K562 (cell line): ENCODE results near the gene LRRC26. TPM values are rescaled to one million over a fixed set of nuclear protein-coding genes. Genes with fewer than 3 reads are reported as not detected.
A peak's percentile ranks its signal among the peaks of the same experiment; 100 is the strongest.
"Not testable (repeated sequence)": the region's sequence is repeated elsewhere in the genome, so short reads cannot be mapped to it uniquely, and the experiment has no call there.

Experiments
- RAD51 ChIP-seq: fragments of 450-650 bp; IDR thresholded peaks from 2 replicates; pipeline ENCODE4 v1.7.1; 2016; ENCODE audit warnings: low read depth, mild to moderate bottlenecking, borderline replicate concordance
- microRNA-seq: library from miRNA; unstranded; fragments of <30 nt; microRNA quantifications from one replicate; pipeline ENCODE4, GENCODE V29; 2018; ENCODE audit warnings: borderline microRNAs expressed
- polyA plus RNA-seq, 8 experiments: library from polyadenylated mRNA; depleted of rRNA in 4 of 8; stranded (reverse) in 5 of 8; unstranded in 3 of 8; fragments of >200 nt; fragmentation: Nextera tagmentation in 2 of 8; fragmentation: Illumina TruSeq in 1 of 8; extraction: Ambion mirVana in 2 of 8; extraction: Trizol in 1 of 8; gene quantifications; 2 replicates each; pipeline versions ENCODE4 v1.2.1 to v1.2.3, GENCODE V29; 2011 to 2014; ENCODE audit warnings: inconsistent platforms in 1 of 8, missing spikeins in 1 of 8
- small RNA-seq: library from RNA; depleted of rRNA; stranded (forward); fragments of <200 nt; gene quantifications from one replicate; pipeline ENCODE3, GENCODE V24; 2014
- total RNA-seq, 7 experiments: library from RNA; depleted of rRNA in 6 of 7; stranded (reverse); fragments of >200 nt in 6 of 7; fragmentation: Illumina TruSeq in 2 of 7; extraction: Trizol in 2 of 7; gene quantifications; 2 replicates each; pipeline versions ENCODE4 v1.2.1 to v1.2.3, GENCODE V29; 2011 to 2021; ENCODE audit warnings: low replicate concordance in 1 of 7
- TF ChIP-seq, protein P1 (sequence below), 2 experiments: fragments of 450-650 bp; formaldehyde crosslinking in 1 of 2; IDR thresholded peaks; 2 replicates each; pipeline versions ENCODE4 v1.4.0 to v1.6.1; 2014 to 2020; ENCODE audit warnings: mild to moderate bottlenecking in 2 of 2, borderline replicate concordance in 1 of 2, low read depth in 1 of 2
- TF ChIP-seq, protein P2 (sequence below): sonication (generic); formaldehyde crosslinking; IDR thresholded peaks from 2 replicates; pipeline ENCODE4 v1.5.0; 2020; ENCODE audit warnings: missing genetic modification reagents

The LRRC26 gene
- total and polyA plus RNA-seq, 9 of the 15 experiments (the other 6 are each of a cell fraction or from before 2014, with no cell fraction given) = not detected

DNA sequence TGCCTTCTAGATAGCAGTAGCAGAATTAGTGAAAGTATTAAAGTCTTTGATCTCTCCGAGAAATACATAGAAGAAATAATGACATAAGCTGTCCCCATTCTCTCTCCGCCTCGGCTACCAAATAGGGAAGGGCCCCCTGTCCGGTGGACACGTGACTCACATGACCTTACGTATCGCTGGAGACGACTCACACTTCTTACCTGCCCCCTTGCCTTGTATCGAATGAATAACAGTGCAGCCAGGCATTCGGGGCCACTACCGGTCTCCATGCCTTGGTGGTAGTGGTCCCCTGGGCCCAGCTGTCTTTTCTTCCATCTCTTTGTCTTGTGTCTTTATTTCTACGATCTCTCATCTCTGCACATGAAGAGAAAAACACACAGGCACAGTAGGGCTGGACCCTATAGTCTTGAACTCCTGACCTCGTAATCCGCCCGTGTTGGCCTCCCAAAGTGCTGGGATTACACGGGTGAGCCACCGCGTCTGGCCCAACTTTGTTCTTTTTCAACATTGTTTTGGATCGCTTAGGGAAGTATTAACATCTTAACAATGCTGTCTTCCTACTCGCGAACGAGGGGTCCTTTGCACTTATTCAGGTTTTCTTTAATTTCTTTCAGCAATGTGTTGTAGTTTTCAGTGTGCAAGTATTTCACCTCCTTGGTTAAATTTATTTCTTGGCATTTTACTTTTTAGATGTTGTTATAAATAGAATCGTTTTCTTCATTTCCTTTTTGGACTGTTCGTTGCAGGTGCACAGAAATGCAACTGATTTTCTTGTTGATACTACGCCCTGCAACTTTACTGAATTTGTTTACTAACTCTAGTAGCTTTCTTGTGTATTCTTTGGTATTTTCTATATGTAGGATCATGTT is 47.7 kb downstream of the LRRC26 start (continued):
- TF ChIP-seq, protein P1, sequence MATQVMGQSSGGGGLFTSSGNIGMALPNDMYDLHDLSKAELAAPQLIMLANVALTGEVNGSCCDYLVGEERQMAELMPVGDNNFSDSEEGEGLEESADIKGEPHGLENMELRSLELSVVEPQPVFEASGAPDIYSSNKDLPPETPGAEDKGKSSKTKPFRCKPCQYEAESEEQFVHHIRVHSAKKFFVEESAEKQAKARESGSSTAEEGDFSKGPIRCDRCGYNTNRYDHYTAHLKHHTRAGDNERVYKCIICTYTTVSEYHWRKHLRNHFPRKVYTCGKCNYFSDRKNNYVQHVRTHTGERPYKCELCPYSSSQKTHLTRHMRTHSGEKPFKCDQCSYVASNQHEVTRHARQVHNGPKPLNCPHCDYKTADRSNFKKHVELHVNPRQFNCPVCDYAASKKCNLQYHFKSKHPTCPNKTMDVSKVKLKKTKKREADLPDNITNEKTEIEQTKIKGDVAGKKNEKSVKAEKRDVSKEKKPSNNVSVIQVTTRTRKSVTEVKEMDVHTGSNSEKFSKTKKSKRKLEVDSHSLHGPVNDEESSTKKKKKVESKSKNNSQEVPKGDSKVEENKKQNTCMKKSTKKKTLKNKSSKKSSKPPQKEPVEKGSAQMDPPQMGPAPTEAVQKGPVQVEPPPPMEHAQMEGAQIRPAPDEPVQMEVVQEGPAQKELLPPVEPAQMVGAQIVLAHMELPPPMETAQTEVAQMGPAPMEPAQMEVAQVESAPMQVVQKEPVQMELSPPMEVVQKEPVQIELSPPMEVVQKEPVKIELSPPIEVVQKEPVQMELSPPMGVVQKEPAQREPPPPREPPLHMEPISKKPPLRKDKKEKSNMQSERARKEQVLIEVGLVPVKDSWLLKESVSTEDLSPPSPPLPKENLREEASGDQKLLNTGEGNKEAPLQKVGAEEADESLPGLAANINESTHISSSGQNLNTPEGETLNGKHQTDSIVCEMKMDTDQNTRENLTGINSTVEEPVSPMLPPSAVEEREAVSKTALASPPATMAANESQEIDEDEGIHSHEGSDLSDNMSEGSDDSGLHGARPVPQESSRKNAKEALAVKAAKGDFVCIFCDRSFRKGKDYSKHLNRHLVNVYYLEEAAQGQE (IDR thresholded peaks at IDR 0.05; ENCODE audit: borderline replicate concordance) = peak; percentile 1; the same call in 1 of the 2 replicates
- TF ChIP-seq, protein P1 (CRISPR knock-in tag; IDR thresholded peaks at IDR 0.05; ENCODE audit: low read depth) = not testable (repeated sequence)
- TF ChIP-seq, protein P2, sequence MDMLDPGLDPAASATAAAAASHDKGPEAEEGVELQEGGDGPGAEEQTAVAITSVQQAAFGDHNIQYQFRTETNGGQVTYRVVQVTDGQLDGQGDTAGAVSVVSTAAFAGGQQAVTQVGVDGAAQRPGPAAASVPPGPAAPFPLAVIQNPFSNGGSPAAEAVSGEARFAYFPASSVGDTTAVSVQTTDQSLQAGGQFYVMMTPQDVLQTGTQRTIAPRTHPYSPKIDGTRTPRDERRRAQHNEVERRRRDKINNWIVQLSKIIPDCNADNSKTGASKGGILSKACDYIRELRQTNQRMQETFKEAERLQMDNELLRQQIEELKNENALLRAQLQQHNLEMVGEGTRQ = peak; percentile 78
- TF ChIP-seq RAD51 = peak; percentile 78
- TF ChIP-seq, all 486 proteins: peak for 14; not testable (repeated sequence) for 472

Small RNA genes lying within 50 kb of the gene (microRNA-seq; reads per million reads assigned to microRNA genes)
- not detected for gene MIR3621

Small RNA genes lying within 50 kb of the gene (small RNA-seq; reads per million reads assigned to genes)
- gene MIR3621 = not detected

Other genes with a start within 250 kb of the LRRC26 start
Only the 7 nearest of the 31 such genes appear.
- gene GRIN1, start 30.9 kb downstream of the LRRC26 start, total RNA-seq (2014; rRNA removed) = not detected in 2 replicates
- gene GRIN1, start 30.9 kb downstream of the LRRC26 start, total RNA-seq (2014; rRNA removed; fragmentation: Illumina TruSeq; extraction: Trizol) = not detected in 2 replicates
- gene GRIN1, start 30.9 kb downstream of the LRRC26 start, total RNA-seq (2015; rRNA removed; fragmentation: Illumina TruSeq; extraction: Trizol) = not detected in 2 replicates
- gene GRIN1, start 30.9 kb downstream of the LRRC26 start, total RNA-seq (2021) = 0.35 and 0.36 TPM in 2 replicates
- 0.03 and 0.04 TPM in 2 replicates for gene GRIN1, start 30.9 kb downstream of the LRRC26 start, polyA plus RNA-seq (2011; rRNA removed)
- 0.08 TPM in 1 of 2 replicates, not detected in the other for gene GRIN1, start 30.9 kb downstream of the LRRC26 start, polyA plus RNA-seq (2014; fragmentation: Illumina TruSeq; extraction: Trizol)
- not detected for gene GRIN1, start 30.9 kb downstream of the LRRC26 start, polyA plus RNA-seq (2014; fragmentation: Nextera tagmentation; extraction: Ambion mirVana)
- gene GRIN1, start 30.9 kb downstream of the LRRC26 start, polyA plus RNA-seq (2014; rRNA removed) = 0.08 and 0.16 TPM in 2 replicates
- gene TMEM210, start 2.0 kb upstream of the LRRC26 start, total RNA-seq (2014; rRNA removed) = not detected in 2 replicates
- not detected in 2 replicates for gene TMEM210, start 2.0 kb upstream of the LRRC26 start, total RNA-seq (2014; rRNA removed; fragmentation: Illumina TruSeq; extraction: Trizol)
- gene TMEM210, start 2.0 kb upstream of the LRRC26 start, total RNA-seq (2015; rRNA removed; fragmentation: Illumina TruSeq; extraction: Trizol) = not detected in 2 replicates
- gene TMEM210, start 2.0 kb upstream of the LRRC26 start, total RNA-seq (2021) = not detected in 2 replicates
- gene TMEM210, start 2.0 kb upstream of the LRRC26 start, polyA plus RNA-seq (2011; rRNA removed) = not detected in 2 replicates
- gene TMEM210, start 2.0 kb upstream of the LRRC26 start, polyA plus RNA-seq (2014; fragmentation: Illumina TruSeq; extraction: Trizol) = not detected in 2 replicates
- not detected for gene TMEM210, start 2.0 kb upstream of the LRRC26 start, polyA plus RNA-seq (2014; fragmentation: Nextera tagmentation; extraction: Ambion mirVana)
- gene TMEM210, start 2.0 kb upstream of the LRRC26 start, polyA plus RNA-seq (2014; rRNA removed) = not detected in 2 replicates
- 19.8 and 23.4 TPM in 2 replicates for gene ANAPC2, start 18.5 kb upstream of the LRRC26 start, total RNA-seq (2014; rRNA removed)
- gene ANAPC2, start 18.5 kb upstream of the LRRC26 start, total RNA-seq (2014; rRNA removed; fragmentation: Illumina TruSeq; extraction: Trizol) = 5.8 and 8.0 TPM in 2 replicates
- gene ANAPC2, start 18.5 kb upstream of the LRRC26 start, total RNA-seq (2015; rRNA removed; fragmentation: Illumina TruSeq; extraction: Trizol) = 16.4 and 17.5 TPM in 2 replicates
- gene ANAPC2, start 18.5 kb upstream of the LRRC26 start, total RNA-seq (2021) = 50.7 and 56.5 TPM in 2 replicates
- 17.7 and 22.1 TPM in 2 replicates for gene ANAPC2, start 18.5 kb upstream of the LRRC26 start, polyA plus RNA-seq (2011; rRNA removed)
- 10.1 and 19.3 TPM in 2 replicates for gene ANAPC2, start 18.5 kb upstream of the LRRC26 start, polyA plus RNA-seq (2014; fragmentation: Illumina TruSeq; extraction: Trizol)
- under 1 TPM in 1 of 2 experiments, not detected in 1; 0.11 TPM for gene ANAPC2, start 18.5 kb upstream of the LRRC26 start, polyA plus RNA-seq (2014; fragmentation: Nextera tagmentation; extraction: Ambion mirVana)
- gene ANAPC2, start 18.5 kb upstream of the LRRC26 start, polyA plus RNA-seq (2014; rRNA removed) = 41.6 and 46.1 TPM in 2 replicates
- gene SSNA1, start 18.6 kb upstream of the LRRC26 start, total RNA-seq (2014; rRNA removed) = 130 and 153 TPM in 2 replicates
- 8.7 and 16.8 TPM in 2 replicates for gene SSNA1, start 18.6 kb upstream of the LRRC26 start, total RNA-seq (2014; rRNA removed; fragmentation: Illumina TruSeq; extraction: Trizol)
- 74.7 and 76.7 TPM in 2 replicates for gene SSNA1, start 18.6 kb upstream of the LRRC26 start, total RNA-seq (2015; rRNA removed; fragmentation: Illumina TruSeq; extraction: Trizol)
- 96.4 and 106 TPM in 2 replicates for gene SSNA1, start 18.6 kb upstream of the LRRC26 start, total RNA-seq (2021)
- 40.5 and 43.4 TPM in 2 replicates for gene SSNA1, start 18.6 kb upstream of the LRRC26 start, polyA plus RNA-seq (2011; rRNA removed)
- 57.1 and 101 TPM in 2 replicates for gene SSNA1, start 18.6 kb upstream of the LRRC26 start, polyA plus RNA-seq (2014; fragmentation: Illumina TruSeq; extraction: Trizol)
- gene SSNA1, start 18.6 kb upstream of the LRRC26 start, polyA plus RNA-seq (2014; fragmentation: Nextera tagmentation; extraction: Ambion mirVana) = 10 to 100 TPM in 1 of 2 experiments, 1 to 10 TPM in 1; 1.9 to 11.8 TPM
- gene SSNA1, start 18.6 kb upstream of the LRRC26 start, polyA plus RNA-seq (2014; rRNA removed) = 114 and 137 TPM in 2 replicates
- 20.0 and 23.5 TPM in 2 replicates for gene TPRN, start 30.7 kb upstream of the LRRC26 start, total RNA-seq (2014; rRNA removed)
- 1.7 and 2.5 TPM in 2 replicates for gene TPRN, start 30.7 kb upstream of the LRRC26 start, total RNA-seq (2014; rRNA removed; fragmentation: Illumina TruSeq; extraction: Trizol)
- 24.2 and 28.2 TPM in 2 replicates for gene TPRN, start 30.7 kb upstream of the LRRC26 start, total RNA-seq (2015; rRNA removed; fragmentation: Illumina TruSeq; extraction: Trizol)
- 30.3 and 31.9 TPM in 2 replicates for gene TPRN, start 30.7 kb upstream of the LRRC26 start, total RNA-seq (2021)
- 3.2 and 4.2 TPM in 2 replicates for gene TPRN, start 30.7 kb upstream of the LRRC26 start, polyA plus RNA-seq (2011; rRNA removed)
- 4.4 and 12.5 TPM in 2 replicates for gene TPRN, start 30.7 kb upstream of the LRRC26 start, polyA plus RNA-seq (2014; fragmentation: Illumina TruSeq; extraction: Trizol)
- gene TPRN, start 30.7 kb upstream of the LRRC26 start, polyA plus RNA-seq (2014; fragmentation: Nextera tagmentation; extraction: Ambion mirVana) = under 1 TPM; 0.31 to 0.34 TPM
- 11.8 and 14.4 TPM in 2 replicates for gene TPRN, start 30.7 kb upstream of the LRRC26 start, polyA plus RNA-seq (2014; rRNA removed)
- gene TMEM203, start 35.6 kb upstream of the LRRC26 start, total RNA-seq (2014; rRNA removed) = 37.6 and 56.5 TPM in 2 replicates
- gene TMEM203, start 35.6 kb upstream of the LRRC26 start, total RNA-seq (2014; rRNA removed; fragmentation: Illumina TruSeq; extraction: Trizol) = 34.2 and 35.7 TPM in 2 replicates
- gene TMEM203, start 35.6 kb upstream of the LRRC26 start, total RNA-seq (2015; rRNA removed; fragmentation: Illumina TruSeq; extraction: Trizol) = 37.4 and 38.2 TPM in 2 replicates
- gene TMEM203, start 35.6 kb upstream of the LRRC26 start, total RNA-seq (2021) = 59.5 and 64.2 TPM in 2 replicates
- 40.5 and 45.9 TPM in 2 replicates for gene TMEM203, start 35.6 kb upstream of the LRRC26 start, polyA plus RNA-seq (2011; rRNA removed)
- 38.7 and 46.8 TPM in 2 replicates for gene TMEM203, start 35.6 kb upstream of the LRRC26 start, polyA plus RNA-seq (2014; fragmentation: Illumina TruSeq; extraction: Trizol)
- 10 to 100 TPM in 1 of 2 experiments, 1 to 10 TPM in 1; 8.8 to 13.6 TPM for gene TMEM203, start 35.6 kb upstream of the LRRC26 start, polyA plus RNA-seq (2014; fragmentation: Nextera tagmentation; extraction: Ambion mirVana)
- 38.2 and 47.5 TPM in 2 replicates for gene TMEM203, start 35.6 kb upstream of the LRRC26 start, polyA plus RNA-seq (2014; rRNA removed)
- 15.7 and 30.2 TPM in 2 replicates for gene NDOR1, start 35.6 kb upstream of the LRRC26 start, total RNA-seq (2014; rRNA removed)
- 1.9 and 2.7 TPM in 2 replicates for gene NDOR1, start 35.6 kb upstream of the LRRC26 start, total RNA-seq (2014; rRNA removed; fragmentation: Illumina TruSeq; extraction: Trizol)
- 11.0 and 11.3 TPM in 2 replicates for gene NDOR1, start 35.6 kb upstream of the LRRC26 start, total RNA-seq (2015; rRNA removed; fragmentation: Illumina TruSeq; extraction: Trizol)
- 32.6 and 36.9 TPM in 2 replicates for gene NDOR1, start 35.6 kb upstream of the LRRC26 start, total RNA-seq (2021)
- 5.6 and 11.5 TPM in 2 replicates for gene NDOR1, start 35.6 kb upstream of the LRRC26 start, polyA plus RNA-seq (2011; rRNA removed)
- gene NDOR1, start 35.6 kb upstream of the LRRC26 start, polyA plus RNA-seq (2014; fragmentation: Illumina TruSeq; extraction: Trizol) = 6.9 and 17.5 TPM in 2 replicates
- gene NDOR1, start 35.6 kb upstream of the LRRC26 start, polyA plus RNA-seq (2014; fragmentation: Nextera tagmentation; extraction: Ambion mirVana) = under 1 TPM; 0.06 TPM
- 30.4 and 35.0 TPM in 2 replicates for gene NDOR1, start 35.6 kb upstream of the LRRC26 start, polyA plus RNA-seq (2014; rRNA removed)